SU-DHL-6 (cell line): ENCODE measurements around the gene GPNMB.

Experiments used
- CTCF ChIP-seq: fragments of 200-600 bp; sonication (generic); IDR thresholded peaks from one replicate; pipeline ENCODE4 v1.5.1; 2017; ENCODE audit warnings: antibody characterized with exemption, mild to moderate bottlenecking, low read length, moderate library complexity; ENCODE audit not compliant: insufficient read depth, poor library complexity, severe bottlenecking
- EZH2phosphoT487 ChIP-seq: fragments of 200-600 bp; sonication (generic), shearing (Covaris generic); conservative IDR thresholded peaks from 2 replicates; pipeline ENCODE4 v1.6.1; 2018; ENCODE audit warnings: mild to moderate bottlenecking, antibody characterized with exemption, low read length, moderate library complexity, mixed read lengths

- TF ChIP-seq CTCF (no peak), EZH2phosphoT487 (no peak)
These were observed 24.0 kb upstream of the GPNMB start for GRCh38 chr7:23222439-23223030.
